Urinary bladder (tissue), 4 donors: ENCODE data around the gene SYT7. TPM values are rescaled to one million over a fixed set of nuclear protein-coding genes. Genes with fewer than 3 reads are reported as not detected.

Experiments
- DNase-seq: peaks from one replicate; pipeline ENCODE4 v3.0.0-alpha.2; 2015; ENCODE audit errors: extremely low spot score
- H3K27ac ChIP-seq: one replicate; pipeline ENCODE4 v1.5.1; 2013; ENCODE audit warnings: low read depth, mild to moderate bottlenecking, moderate library complexity
- H3K36me3 ChIP-seq: one replicate; pipeline ENCODE4 v1.6.1; 2013; ENCODE audit warnings: mild to moderate bottlenecking, moderate library complexity; ENCODE audit not compliant: insufficient read depth
- H3K4me1 ChIP-seq: one replicate; pipeline ENCODE4 v1.6.1; 2013; ENCODE audit warnings: mild to moderate bottlenecking, moderate library complexity; ENCODE audit not compliant: insufficient read depth
- H3K4me3 ChIP-seq: one replicate; pipeline ENCODE4 v1.5.1; 2013; ENCODE audit warnings: low read depth, low read length
- WGBS: extraction: QIAGEN DNeasy Blood & Tissue Kit; methylation state at CpG from one replicate; pipeline ENCODE4 v1.1.7; 2013; 5-methylcytosine and 5-hydroxymethylcytosine counted together
- polyA plus RNA-seq: library from polyadenylated mRNA; stranded (reverse); fragments of 200-250 nt; gene quantifications from one replicate; pipeline ENCODE4 v1.2.3, GENCODE V29; 2013
- total RNA-seq: library from RNA; depleted of rRNA; stranded (reverse); fragments of >200 nt; gene quantifications from one replicate; pipeline ENCODE4 v1.2.3, GENCODE V29; 2014
- donor health status: healthy with polysubstance abuse.
- donor health status: healthy.

Gene SYT7
- total and polyA plus RNA-seq, 2 donors: 1.1 to 2.6 TPM

DNA sequence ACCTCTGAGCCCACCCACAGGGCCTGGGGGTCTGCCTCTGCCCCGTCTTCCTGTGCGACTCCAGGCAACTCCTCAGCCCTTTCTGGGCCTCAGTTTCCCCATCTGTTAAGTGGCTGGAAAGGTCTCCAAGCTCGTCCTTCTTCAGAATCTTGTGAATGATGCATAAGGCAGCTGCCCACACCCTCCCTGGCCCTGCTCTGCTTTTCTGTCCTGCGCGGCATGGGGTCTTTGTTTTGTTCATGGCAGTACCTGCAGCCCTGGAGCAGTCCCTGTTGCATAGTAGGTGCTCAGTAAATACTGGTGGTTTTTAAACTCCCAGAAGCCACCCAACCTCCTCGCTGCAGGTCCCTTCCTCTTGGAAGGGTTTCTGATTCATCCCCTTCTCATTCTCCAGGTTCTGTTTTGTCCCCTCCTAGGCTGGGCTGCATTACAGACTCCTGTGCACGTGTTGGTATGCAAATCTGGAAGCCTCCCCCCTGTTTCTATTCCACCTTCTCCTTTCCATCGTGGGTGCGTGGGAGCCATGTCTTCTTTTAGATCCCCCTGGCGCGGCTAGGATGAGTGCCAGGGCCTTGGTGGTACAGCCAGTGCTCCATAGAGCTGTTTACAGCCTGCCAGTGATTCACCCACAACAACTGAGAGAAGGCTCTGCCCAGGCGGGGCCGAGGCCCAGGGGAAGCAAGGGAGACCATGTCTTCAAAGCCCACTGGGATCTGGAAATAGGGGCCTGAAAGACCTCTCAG lies 19.3 kb upstream of the SYT7 start:
- no peak overlapping the region for H3K4me3 ChIP-seq
- no peak overlapping the region for H3K27ac ChIP-seq
- H3K4me1 ChIP-seq: no peaks in the 10 kb centered on the region
- H3K36me3 ChIP-seq: no peaks in the 10 kb centered on the region
- 82% methylated on average over 13 of the region's 13 CpGs for WGBS
- DNase-seq: no peak

DNA sequence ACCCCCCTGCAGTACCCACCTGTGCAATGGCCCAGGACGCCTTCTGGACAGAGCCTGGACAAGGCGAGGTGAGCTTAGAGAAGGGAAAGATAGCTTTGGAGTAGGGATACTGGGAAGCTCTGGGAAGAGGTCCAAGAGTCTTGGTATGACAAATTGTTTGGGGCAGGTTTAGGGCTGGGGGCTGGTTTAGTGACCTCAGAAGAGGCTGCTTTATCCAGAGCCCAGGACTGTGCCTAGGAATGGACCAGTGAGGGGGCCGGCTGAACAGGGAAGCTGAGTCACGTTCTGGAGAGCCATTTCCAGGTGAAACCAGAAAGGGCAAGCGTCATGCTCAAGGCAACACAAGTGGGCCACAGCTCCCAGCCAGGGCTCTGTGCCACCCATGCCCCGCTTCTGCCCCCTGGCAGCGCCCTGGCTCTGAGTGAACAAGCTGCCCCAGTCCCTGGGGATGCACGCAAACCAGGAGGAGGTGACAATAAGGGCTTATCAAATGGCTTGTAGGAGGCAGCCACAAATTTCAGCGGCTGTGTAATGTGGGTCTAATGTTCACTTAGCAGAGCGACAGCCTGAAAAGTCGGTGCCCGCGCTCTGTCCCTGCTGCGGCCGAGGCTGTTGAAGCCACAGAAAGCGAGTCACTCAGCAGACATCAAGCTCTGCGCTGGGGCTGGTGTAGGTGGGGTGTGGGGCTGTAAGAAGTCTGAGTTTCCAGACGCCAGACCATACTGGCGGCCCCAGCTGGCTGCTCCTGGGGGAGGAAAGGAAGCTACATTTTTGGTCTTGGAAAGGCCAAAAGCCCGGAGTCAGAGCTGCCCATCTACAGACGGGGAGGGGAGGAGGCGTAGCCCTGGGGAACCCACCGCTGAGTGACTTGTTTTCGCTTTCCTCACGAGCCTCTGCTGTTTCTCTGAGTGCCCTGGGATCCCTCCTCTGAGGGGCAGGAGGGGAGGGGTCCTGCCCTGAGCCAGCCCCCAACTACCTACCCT lies 18.3 kb upstream of the SYT7 start:
- WGBS: 41% methylated on average over 25 of the region's 25 CpGs
- no peak for DNase-seq
- H3K36me3 ChIP-seq: no peaks in the 10 kb centered on the region
- no peak overlapping the region for H3K4me3 ChIP-seq
- H3K4me1 ChIP-seq: no peaks in the 10 kb centered on the region
- no peak overlapping the region for H3K27ac ChIP-seq

DNA sequence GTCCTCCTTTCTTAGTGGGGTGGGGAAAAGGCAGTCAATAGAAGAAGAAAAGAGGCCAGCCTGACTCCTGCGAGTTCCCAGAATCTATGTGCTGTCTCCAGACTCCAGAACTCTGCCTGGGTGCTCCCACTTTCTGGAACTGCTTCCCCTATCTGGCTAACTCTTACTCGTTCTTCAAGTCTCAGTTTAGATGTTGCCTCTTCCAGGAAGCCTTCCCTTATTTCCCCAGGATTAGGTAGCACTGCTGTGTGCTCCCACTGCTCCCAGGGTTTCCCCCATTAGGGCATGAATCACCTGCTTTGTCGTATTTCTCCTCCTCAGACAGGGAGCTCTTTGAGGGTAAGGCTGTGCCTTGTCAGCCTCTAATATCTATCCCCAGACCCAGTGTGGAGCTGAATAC lies 17.5 kb upstream of the SYT7 start:
- H3K36me3 ChIP-seq: no peaks in the 10 kb centered on the region
- H3K4me1 ChIP-seq: no peaks in the 10 kb centered on the region
- H3K4me3 ChIP-seq: no peak overlapping the region
- DNase-seq: no peak
- WGBS: 62% methylated on average over 3 of the region's 3 CpGs
- H3K27ac ChIP-seq: no peak overlapping the region

DNA sequence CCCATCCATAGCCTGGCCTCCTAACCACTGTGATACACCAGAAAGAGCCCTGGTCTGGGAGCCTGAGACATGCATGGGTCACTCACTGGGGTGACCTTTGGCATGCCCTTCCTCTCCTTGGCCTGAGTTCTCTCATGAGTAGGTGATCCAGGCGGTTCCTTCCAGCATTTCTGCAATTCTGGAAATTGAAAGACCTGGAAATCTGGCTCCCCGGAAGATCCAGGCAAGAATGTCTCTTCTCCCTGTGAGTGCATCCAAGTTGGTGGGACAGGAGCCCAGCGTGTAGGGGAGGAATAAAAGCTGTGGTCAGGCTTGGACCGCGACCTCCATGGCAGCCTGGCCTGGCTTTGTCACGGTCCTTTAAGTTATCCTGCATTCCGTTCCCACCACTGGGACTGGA lies 16.1 kb upstream of the SYT7 start:
- Histone ChIP-seq H3K36me3 (no peaks in the 10 kb centered on the region), H3K27ac (no peak overlapping the region), H3K4me3 (no peak overlapping the region), H3K4me1 (no peaks in the 10 kb centered on the region)
- no peak for DNase-seq
- WGBS: 86% methylated on average over 7 of the region's 7 CpGs

DNA sequence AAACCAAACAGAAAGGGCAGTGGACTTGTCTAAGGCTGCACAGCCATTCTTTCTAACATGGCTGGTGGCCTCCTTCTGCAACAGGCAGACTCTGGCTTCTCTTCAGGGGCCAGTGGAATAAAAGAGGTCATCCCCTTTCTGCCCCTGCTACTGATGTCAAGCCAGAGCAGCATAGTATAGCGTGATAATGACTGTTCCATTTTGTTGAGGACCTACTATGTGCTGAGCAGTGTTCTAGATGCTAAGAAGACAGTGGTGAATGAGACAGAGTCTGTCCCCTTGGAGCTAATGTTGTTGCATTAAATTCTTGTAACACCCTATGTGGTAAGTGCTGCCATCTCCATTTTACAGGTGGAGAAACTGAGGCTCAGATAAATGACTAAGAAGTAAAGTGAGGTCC lies 15.7 kb upstream of the SYT7 start:
- H3K4me1 ChIP-seq: no peaks in the 10 kb centered on the region
- H3K36me3 ChIP-seq: no peaks in the 10 kb centered on the region
- no peak overlapping the region for H3K4me3 ChIP-seq
- no peak for DNase-seq
- no peak overlapping the region for H3K27ac ChIP-seq
- 84% methylated on average over 1 of the region's 1 CpG for WGBS

DNA sequence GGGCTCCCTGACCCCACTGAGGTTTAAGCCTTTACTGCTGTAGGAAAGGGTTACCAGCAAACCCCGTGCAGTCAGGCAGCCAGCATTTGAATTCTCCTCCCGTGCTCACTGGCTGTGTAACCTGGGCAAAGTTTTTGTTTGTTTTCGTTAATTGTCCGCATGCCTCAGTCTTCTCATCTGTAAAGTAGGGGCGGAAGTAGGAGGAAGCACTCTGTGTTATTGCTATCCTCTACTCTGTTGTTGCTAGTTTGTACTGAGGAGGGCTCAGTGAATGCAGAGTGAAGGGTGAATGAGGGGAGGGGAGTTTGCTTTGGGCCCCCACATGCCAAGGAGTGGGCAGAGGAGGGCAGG lies 14.0 kb upstream of the SYT7 start:
- no peaks in the 10 kb centered on the region for H3K4me1 ChIP-seq
- 64% methylated on average over 5 of the region's 5 CpGs for WGBS
- H3K36me3 ChIP-seq: no peaks in the 10 kb centered on the region
- H3K27ac ChIP-seq: no peak overlapping the region
- DNase-seq: no peak
- H3K4me3 ChIP-seq: no peak overlapping the region

DNA sequence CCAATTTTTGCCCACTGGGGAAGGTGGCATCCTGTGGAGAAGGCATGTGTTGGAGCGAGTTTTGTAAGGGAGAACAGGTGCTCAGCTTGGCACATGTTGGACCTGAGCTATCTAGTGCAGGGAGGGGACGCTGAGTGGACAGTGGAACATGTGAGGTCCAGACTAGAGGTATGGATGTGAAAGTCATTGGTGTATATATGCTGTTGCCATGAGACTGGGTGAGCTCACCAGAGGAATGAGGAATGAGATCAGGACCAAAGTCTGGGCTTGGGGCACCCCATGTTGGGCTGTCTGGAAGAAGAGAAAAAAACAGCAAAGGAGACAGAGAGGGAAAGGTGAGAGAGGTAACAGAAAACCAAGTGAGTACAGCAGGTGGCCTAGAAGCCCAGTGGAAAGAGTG lies 12.3 kb upstream of the SYT7 start:
- WGBS: 91% methylated on average over 2 of the region's 2 CpGs
- no peaks in the 10 kb centered on the region for H3K36me3 ChIP-seq
- DNase-seq: no peak

DNA sequence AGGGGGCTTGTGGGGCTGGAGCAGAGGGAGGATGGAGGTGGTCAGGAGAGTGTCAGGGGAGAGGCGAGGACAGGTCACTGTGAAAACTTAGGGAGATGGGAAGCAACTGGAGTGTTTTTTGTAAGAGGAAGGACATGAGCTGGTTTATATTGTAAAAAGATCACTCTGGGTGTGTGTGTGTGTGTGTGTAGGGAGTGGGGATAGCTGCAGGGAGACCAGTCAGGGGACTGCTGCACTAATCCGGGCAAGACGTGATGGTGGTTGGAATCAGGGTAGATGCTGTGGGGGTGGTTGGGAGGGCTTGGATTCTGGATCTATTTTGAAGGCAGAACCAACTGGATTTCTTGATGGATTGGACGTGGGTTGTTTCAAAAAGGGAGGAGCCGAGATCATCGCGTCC lies 11.3 kb upstream of the SYT7 start:
- no peaks in the 10 kb centered on the region for H3K36me3 ChIP-seq
- H3K4me1 ChIP-seq: no peaks in the 10 kb centered on the region
- H3K27ac ChIP-seq: no peak overlapping the region
- 61% methylated on average over 7 of the region's 7 CpGs for WGBS
- DNase-seq: no peak
- H3K4me3 ChIP-seq: no peak overlapping the region

More for the DNA sequence above, 12.3 kb upstream of the SYT7 start:
- Histone ChIP-seq H3K27ac (no peak overlapping the region), H3K4me1 (no peaks in the 10 kb centered on the region), H3K4me3 (no peak overlapping the region)

DNA sequence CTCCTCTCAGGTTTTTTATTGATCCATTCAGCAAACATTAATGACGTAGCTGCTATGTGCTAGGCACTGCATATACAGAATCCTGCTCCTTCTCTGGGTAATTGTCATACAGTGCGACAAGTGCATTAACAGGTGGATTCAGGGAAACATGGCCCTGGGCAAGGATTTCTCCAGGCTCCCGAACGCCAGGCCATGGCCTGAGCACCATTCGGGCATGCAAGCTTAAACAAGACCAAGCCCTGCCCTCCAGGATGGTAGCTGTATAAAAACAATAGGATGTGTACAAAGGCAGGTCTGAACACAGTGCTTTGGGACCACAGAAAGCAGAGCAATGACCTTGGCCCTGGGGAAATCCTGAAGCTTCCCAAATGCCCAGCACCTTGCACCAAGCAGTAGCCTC lies 9.1 kb upstream of the SYT7 start:
- no peak for DNase-seq

DNA sequence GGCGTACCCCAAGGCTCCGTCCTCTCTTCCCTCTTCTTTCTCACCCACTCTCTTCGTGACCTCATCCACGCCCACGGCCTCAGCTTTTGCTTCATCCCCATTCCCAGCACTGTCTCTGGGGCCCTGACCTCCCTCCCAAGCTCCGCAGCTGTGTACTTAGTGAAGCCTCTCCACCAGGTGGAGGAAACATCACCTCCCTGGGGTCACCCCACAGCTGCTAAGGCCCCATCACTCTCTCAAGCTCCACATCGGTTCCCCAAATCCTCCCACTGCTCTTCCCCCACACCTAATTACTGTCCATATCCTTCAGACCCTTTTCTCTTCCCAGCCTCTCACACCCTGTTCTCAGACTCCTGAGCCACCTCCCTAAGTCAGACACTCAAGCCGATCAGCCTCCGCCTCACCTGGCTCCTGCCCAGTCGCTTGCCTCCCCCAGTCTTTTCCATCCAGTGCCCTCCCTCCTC lies 7.9 kb upstream of the SYT7 start:
- 37% methylated on average over 10 of the region's 10 CpGs for WGBS
- no peak overlapping the region for H3K27ac ChIP-seq
- no peak for DNase-seq

More for the DNA sequence above, 9.1 kb upstream of the SYT7 start:
- Histone ChIP-seq H3K36me3 (no peaks in the 10 kb centered on the region), H3K4me3 (no peak overlapping the region), H3K4me1 (peaks cover 2% of the 10 kb centered on the region), H3K27ac (no peak overlapping the region)
- WGBS: 88% methylated on average over 5 of the region's 5 CpGs

DNA sequence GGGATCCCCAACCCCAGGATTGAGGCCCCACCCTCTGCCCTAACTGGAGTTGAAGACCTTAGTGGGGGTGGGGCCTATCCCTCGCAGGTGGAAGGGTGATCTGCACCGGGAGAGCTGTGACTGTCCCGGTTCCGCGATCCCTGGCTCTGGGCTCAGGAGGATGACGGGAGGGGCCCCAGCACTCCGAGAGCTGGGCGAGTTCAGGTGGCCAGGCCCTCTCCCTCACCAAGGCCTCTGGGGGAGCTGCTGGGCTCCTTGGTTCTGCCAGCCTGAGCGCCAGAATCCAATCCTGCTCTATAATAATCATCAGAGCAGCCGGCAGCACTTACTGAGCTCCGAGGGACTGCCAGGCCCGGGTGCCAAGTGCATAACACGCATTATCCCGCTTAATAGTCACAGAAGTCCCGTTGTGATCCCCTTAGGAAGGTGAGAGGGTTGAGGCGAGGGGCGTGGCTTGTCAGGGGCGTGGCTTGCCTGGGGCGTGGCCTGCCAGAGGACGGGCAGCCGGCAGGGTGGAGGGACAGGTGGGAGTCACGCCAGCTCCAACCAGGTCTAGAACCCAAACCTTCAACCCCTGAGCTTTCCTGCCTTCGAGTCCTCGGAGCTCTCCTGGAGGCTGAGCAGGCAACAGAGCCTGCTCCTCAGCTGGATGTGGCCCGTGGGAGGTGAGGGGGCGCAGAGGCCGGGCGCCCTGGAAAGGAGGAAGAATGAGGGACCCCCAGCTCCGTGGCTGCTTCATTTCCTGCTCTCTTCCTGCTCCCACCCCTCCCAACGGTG lies 7.3 kb upstream of the SYT7 start:
- Histone ChIP-seq H3K4me3 (peak overlapping the region; percentile 41), H3K36me3 (no peaks in the 10 kb centered on the region), H3K27ac (no peak overlapping the region), H3K4me1 (peaks cover 2% of the 10 kb centered on the region)
- 3% methylated on average over 30 of the region's 30 CpGs for WGBS
- no peak for DNase-seq

More for the DNA sequence above, 7.9 kb upstream of the SYT7 start:
- H3K4me3 ChIP-seq: no peak overlapping the region
- no peaks in the 10 kb centered on the region for H3K36me3 ChIP-seq
- peaks cover 2% of the 10 kb centered on the region for H3K4me1 ChIP-seq

DNA sequence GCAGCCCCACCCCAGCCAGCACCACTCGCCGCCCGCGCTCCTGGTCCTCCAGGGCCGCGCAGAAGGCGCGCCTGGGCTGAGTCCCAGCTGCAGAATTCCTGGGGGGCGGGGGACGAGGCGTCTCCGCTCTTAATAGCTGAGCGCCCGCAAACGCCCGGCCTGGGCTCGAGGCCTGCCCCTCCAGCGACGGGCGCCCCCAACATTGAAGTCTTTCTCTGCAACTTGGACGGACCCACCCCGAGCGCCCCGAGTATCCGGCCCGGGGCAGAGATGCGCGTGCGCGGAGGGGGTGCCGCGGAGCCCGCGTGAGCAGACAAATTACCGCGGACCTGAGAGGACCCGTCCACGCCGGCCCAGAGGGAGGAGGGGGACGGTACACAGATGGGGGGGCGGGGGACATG lies 6.7 kb upstream of the SYT7 start:
- WGBS: 1% methylated on average over 41 of the region's 41 CpGs
- no peak for DNase-seq
- no peak overlapping the region for H3K27ac ChIP-seq

DNA sequence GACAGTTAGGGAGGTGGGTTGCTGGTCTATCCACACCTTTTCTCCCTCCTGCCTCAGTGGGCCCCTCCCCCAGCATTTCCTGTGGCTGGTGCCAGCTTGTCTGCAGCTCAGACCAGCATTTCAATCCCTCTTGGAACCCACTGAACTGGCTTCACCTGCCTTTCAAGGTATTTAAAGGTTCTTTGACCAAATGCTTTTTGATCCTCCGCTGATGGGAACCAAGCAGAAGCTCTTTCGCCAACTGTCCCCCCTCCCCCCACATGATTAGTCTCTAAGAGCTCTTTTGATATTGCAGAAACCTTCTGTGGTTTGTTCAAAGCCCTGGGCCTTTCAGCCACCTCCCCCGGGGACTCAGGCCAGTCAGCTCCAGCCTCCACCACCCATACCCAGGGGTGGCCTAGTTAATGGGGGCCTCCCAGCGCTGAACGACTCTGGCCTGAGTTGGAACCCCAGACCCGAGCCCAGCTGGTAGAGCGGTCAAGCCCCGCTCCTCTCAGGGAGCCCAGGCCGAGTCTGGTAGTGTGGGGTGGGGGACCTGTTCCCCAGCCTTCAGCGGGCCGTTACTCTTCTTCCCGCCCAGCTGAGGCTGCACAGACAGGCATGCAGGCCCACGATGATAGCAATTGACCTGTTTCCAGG lies 6.0 kb upstream of the SYT7 start:
- Histone ChIP-seq H3K27ac (no peak overlapping the region), H3K36me3 (no peaks in the 10 kb centered on the region), H3K4me1 (peaks cover 2% of the 10 kb centered on the region), H3K4me3 (peak overlapping the region; percentile 41)
- 52% methylated on average over 13 of the region's 13 CpGs for WGBS
- peak; percentile 76 for DNase-seq

More for the DNA sequence above, 6.7 kb upstream of the SYT7 start:
- Histone ChIP-seq H3K4me3 (peak overlapping the region; percentile 41), H3K36me3 (no peaks in the 10 kb centered on the region), H3K4me1 (peaks cover 2% of the 10 kb centered on the region)
